Measurements from ENCODE around the gene NDEL1. TPM values are rescaled to one million over a fixed set of nuclear protein-coding genes. Genes with fewer than 3 reads are reported as not detected.

NDEL1 gene
- total and polyA plus RNA-seq, 9 of the 15 experiments (the other 6 are each of a cell fraction or from before 2014, with no cell fraction given), result 0.86 to 30.5 (median 22.7) TPM

DNA sequence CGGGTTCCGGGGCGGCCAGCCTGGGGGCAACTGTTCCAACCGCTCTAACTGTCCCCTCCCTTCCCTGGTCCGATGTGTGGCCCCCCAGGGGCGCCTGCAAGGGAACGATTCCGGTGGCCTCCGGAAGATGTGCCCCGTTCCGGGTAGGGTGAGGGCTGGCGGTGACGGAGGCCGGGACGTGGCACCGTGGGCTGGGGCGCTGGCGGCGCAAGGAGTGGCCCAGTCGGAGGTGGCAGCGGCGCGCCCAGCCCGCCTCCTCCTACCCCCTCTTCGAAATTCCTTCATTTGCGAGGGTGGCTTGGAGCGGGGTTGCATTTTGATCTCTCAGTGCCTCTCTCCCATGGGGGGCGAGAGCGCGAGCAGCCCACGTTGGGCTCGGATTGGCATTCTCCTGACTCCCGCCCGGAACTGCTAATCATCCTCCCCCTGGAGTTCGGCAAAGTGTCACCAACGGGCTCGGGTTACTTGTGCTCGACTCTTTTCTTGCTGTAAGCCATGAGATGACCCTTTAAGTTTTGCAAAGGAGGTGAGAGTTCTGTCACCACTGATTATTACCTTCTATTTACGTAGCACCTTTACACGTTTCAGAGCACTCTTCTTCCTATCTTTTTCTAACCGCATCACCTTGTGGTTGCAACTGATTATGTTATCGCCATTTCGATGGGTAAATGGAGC, 622 bp downstream of the NDEL1 start (continued):
- TF ChIP-seq, protein P1, sequence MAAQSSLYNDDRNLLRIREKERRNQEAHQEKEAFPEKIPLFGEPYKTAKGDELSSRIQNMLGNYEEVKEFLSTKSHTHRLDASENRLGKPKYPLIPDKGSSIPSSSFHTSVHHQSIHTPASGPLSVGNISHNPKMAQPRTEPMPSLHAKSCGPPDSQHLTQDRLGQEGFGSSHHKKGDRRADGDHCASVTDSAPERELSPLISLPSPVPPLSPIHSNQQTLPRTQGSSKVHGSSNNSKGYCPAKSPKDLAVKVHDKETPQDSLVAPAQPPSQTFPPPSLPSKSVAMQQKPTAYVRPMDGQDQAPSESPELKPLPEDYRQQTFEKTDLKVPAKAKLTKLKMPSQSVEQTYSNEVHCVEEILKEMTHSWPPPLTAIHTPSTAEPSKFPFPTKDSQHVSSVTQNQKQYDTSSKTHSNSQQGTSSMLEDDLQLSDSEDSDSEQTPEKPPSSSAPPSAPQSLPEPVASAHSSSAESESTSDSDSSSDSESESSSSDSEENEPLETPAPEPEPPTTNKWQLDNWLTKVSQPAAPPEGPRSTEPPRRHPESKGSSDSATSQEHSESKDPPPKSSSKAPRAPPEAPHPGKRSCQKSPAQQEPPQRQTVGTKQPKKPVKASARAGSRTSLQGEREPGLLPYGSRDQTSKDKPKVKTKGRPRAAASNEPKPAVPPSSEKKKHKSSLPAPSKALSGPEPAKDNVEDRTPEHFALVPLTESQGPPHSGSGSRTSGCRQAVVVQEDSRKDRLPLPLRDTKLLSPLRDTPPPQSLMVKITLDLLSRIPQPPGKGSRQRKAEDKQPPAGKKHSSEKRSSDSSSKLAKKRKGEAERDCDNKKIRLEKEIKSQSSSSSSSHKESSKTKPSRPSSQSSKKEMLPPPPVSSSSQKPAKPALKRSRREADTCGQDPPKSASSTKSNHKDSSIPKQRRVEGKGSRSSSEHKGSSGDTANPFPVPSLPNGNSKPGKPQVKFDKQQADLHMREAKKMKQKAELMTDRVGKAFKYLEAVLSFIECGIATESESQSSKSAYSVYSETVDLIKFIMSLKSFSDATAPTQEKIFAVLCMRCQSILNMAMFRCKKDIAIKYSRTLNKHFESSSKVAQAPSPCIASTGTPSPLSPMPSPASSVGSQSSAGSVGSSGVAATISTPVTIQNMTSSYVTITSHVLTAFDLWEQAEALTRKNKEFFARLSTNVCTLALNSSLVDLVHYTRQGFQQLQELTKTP (IDR thresholded peaks at IDR 0.05; ENCODE audit: low read depth in 1 of 2, partially characterized antibody in 2 of 2), result no peak
- TF ChIP-seq NCOR1 (IDR thresholded peaks at IDR 0.05) (peak; percentile 43; the same call in 1 of the 2 replicates), DMBX1 (CRISPR knock-in tag; IDR thresholded peaks at IDR 0.05; ENCODE audit: borderline replicate concordance) (no peak), SMC3 (conservative IDR thresholded peaks at IDR 0.05; ENCODE audit: insufficient read depth, low read depth, low read length) (no peak), MEIS2 (IDR thresholded peaks at IDR 0.05; ENCODE audit: partially characterized antibody) (peak; percentile 40), STAG1 (CRISPR knock-in tag; IDR thresholded peaks at IDR 0.05; ENCODE audit: borderline replicate concordance) (no peak), PRMT5 (CRISPR knock-in tag; IDR thresholded peaks at IDR 0.05) (no peak), NFE2 (IDR thresholded peaks at IDR 0.05; ENCODE audit: low read depth) (no peak), TAL1 (IDR thresholded peaks at IDR 0.05) (peak; percentile 75), MIER1 (IDR thresholded peaks at IDR 0.05; ENCODE audit: low read depth) (no peak), ATF1 (CRISPR knock-in tag; IDR thresholded peaks at IDR 0.05) (no peak), ATF1 (tag; IDR thresholded peaks at IDR 0.05) (no peak), PTTG1 (tag; IDR thresholded peaks at IDR 0.05; ENCODE audit: low read depth) (no peak), CC2D1A (IDR thresholded peaks at IDR 0.05) (peak; percentile 52; the same call in 1 of the 2 replicates), NFATC3 (IDR thresholded peaks at IDR 0.05) (no peak)
- TF ChIP-seq, protein P2, sequence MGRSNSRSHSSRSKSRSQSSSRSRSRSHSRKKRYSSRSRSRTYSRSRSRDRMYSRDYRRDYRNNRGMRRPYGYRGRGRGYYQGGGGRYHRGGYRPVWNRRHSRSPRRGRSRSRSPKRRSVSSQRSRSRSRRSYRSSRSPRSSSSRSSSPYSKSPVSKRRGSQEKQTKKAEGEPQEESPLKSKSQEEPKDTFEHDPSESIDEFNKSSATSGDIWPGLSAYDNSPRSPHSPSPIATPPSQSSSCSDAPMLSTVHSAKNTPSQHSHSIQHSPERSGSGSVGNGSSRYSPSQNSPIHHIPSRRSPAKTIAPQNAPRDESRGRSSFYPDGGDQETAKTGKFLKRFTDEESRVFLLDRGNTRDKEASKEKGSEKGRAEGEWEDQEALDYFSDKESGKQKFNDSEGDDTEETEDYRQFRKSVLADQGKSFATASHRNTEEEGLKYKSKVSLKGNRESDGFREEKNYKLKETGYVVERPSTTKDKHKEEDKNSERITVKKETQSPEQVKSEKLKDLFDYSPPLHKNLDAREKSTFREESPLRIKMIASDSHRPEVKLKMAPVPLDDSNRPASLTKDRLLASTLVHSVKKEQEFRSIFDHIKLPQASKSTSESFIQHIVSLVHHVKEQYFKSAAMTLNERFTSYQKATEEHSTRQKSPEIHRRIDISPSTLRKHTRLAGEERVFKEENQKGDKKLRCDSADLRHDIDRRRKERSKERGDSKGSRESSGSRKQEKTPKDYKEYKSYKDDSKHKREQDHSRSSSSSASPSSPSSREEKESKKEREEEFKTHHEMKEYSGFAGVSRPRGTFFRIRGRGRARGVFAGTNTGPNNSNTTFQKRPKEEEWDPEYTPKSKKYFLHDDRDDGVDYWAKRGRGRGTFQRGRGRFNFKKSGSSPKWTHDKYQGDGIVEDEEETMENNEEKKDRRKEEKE (IDR thresholded peaks at IDR 0.05; ENCODE audit: borderline replicate concordance in 1 of 2, control insufficient read depth in 1 of 2, low read depth in 2 of 2, low read length in 1 of 2), result no peak
- TF ChIP-seq, protein P3, sequence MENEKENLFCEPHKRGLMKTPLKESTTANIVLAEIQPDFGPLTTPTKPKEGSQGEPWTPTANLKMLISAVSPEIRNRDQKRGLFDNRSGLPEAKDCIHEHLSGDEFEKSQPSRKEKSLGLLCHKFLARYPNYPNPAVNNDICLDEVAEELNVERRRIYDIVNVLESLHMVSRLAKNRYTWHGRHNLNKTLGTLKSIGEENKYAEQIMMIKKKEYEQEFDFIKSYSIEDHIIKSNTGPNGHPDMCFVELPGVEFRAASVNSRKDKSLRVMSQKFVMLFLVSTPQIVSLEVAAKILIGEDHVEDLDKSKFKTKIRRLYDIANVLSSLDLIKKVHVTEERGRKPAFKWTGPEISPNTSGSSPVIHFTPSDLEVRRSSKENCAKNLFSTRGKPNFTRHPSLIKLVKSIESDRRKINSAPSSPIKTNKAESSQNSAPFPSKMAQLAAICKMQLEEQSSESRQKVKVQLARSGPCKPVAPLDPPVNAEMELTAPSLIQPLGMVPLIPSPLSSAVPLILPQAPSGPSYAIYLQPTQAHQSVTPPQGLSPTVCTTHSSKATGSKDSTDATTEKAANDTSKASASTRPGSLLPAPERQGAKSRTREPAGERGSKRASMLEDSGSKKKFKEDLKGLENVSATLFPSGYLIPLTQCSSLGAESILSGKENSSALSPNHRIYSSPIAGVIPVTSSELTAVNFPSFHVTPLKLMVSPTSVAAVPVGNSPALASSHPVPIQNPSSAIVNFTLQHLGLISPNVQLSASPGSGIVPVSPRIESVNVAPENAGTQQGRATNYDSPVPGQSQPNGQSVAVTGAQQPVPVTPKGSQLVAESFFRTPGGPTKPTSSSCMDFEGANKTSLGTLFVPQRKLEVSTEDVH (IDR thresholded peaks at IDR 0.05; ENCODE audit: low read depth, partially characterized antibody), result no peak
- TF ChIP-seq, protein P4, sequence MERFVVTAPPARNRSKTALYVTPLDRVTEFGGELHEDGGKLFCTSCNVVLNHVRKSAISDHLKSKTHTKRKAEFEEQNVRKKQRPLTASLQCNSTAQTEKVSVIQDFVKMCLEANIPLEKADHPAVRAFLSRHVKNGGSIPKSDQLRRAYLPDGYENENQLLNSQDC (CRISPR knock-in tag; IDR thresholded peaks at IDR 0.05), result no peak

Data from K562 (cell line).